Stimulated activated CD4-positive, alpha-beta T cell treated with anti-CD3 and anti-CD28 coated beads, Interleukin-4, amount 100 ng/mL, for 1 hour (primary cell): ENCODE measurements around the gene PRAMEF5.
"Not testable (repeated sequence)": the region's sequence is repeated elsewhere in the genome, so short reads cannot be mapped to it uniquely, and the experiment has no call there.

ENCODE experiments used
- DNase-seq: peaks from one replicate; pipeline ENCODE4 v3.0.0-alpha.2; 2020

The PRAMEF5 gene

GRCh38 chr1:13279617-13280016 is 25.6 kb downstream of the PRAMEF5 start:
- DNase-seq = not testable (repeated sequence)

- DNase-seq = not testable (repeated sequence)
Observed at GRCh38 chr1:13285037-13285436, 31.0 kb downstream of the PRAMEF5 start, which contains the start of gene PRAMEF8. Gene PRAMEF8, minus strand, starts transcription at chr1:13285137. Its CDS starts 1,046 bp downstream, at chr1:13284091.

GRCh38 chr1:13289030-13289429 is 35.0 kb downstream of the PRAMEF5 start:
- DNase-seq = not testable (repeated sequence)

- DNase-seq = not testable (repeated sequence)
Observed at GRCh38 chr1:13297216-13297931, 43.4 kb downstream of the PRAMEF5 start.

GRCh38 chr1:13298699-13299098 is 44.7 kb downstream of the PRAMEF5 start:
- not testable (repeated sequence) for DNase-seq

GRCh38 chr1:13302197-13302596 is 48.2 kb downstream of the PRAMEF5 start:
- not testable (repeated sequence) for DNase-seq

GRCh38 chr1:13303239-13303638 is 49.2 kb downstream of the PRAMEF5 start, which contains the start of gene PRAMEF33:
Gene PRAMEF33, plus strand, starts transcription at chr1:13303539. Its CDS starts 2,416 bp downstream, at chr1:13305955.
- DNase-seq = not testable (repeated sequence)
